WTC11 (cell line): ENCODE results near the gene LYZ. TPM values are rescaled to one million over a fixed set of nuclear protein-coding genes. Genes with fewer than 3 reads are reported as not detected.
A peak's percentile ranks its signal among the peaks of the same experiment; 100 is the strongest.

Source experiments
- ATAC-seq: fragments of 200-7000 bp; cut with Tn5 transposase; 2 replicates; pipeline ENCODE4 v1.10.0; 2021; ENCODE audit warnings: mild to moderate bottlenecking, moderate library complexity
- CTCF ChIA-PET: fragments of 300-600 bp; sonication (Branson Sonifier 250); formaldehyde crosslinking; loops from one replicate; lab custom pipeline; 2021; ENCODE audit warnings: antibody characterized with exemption; lab: Charles Lee
- POLR2A ChIA-PET: fragments of 350-600 bp; sonication (Branson Sonifier 250); formaldehyde crosslinking; loops from one replicate; lab custom pipeline; 2021; ENCODE audit warnings: antibody characterized with exemption; lab: Charles Lee
- DNase-seq: peaks from one replicate; pipeline ENCODE4 v3.0.0; 2021; ENCODE audit warnings: low spot score
- H3K27ac Mint-ChIP-seq: 2 replicates; pipeline ENCODE4 v1.8.0; 2021; ENCODE audit warnings: mixed read lengths
- H3K27me3 Mint-ChIP-seq: 2 replicates; pipeline ENCODE4 v1.8.0; 2021; ENCODE audit warnings: low read depth, mild to moderate bottlenecking, moderate library complexity, mixed read lengths
- H3K36me3 Mint-ChIP-seq: 2 replicates; pipeline ENCODE4 v1.8.0; 2021; ENCODE audit warnings: mixed read lengths
- H3K4me1 Mint-ChIP-seq: 2 replicates; pipeline ENCODE4 v1.8.0; 2022; ENCODE audit warnings: mixed read lengths
- H3K4me3 Mint-ChIP-seq: 2 replicates; pipeline ENCODE4 v1.8.0; 2021; ENCODE audit warnings: mild to moderate bottlenecking, moderate library complexity, mixed read lengths
- H3K9me3 Mint-ChIP-seq: 2 replicates; pipeline ENCODE4 v1.8.0; 2021; ENCODE audit warnings: mixed read lengths
- ELF4 ChIP-seq: sonication (generic); formaldehyde crosslinking; IDR thresholded peaks from 2 replicates; pipeline ENCODE4 v1.8.1; 2022; ENCODE audit warnings: low read depth, mild to moderate bottlenecking, moderate library complexity, missing genetic modification reagents
- ESRRA ChIP-seq: sonication (generic); formaldehyde crosslinking; IDR thresholded peaks from 2 replicates; pipeline ENCODE4 v1.8.1; 2022; ENCODE audit warnings: mild to moderate bottlenecking, missing genetic modification reagents, borderline replicate concordance
- FOXJ3 ChIP-seq: sonication (generic); formaldehyde crosslinking; IDR thresholded peaks from 2 replicates; pipeline ENCODE4 v1.9.0; 2021; ENCODE audit warnings: missing genetic modification reagents, mild to moderate bottlenecking, borderline replicate concordance
- GTF2I ChIP-seq: fragments of 250-450 bp; sonication (Bioruptor Pico); conservative IDR thresholded peaks from 2 replicates; pipeline ENCODE4 v1.4.0; 2021; ENCODE audit warnings: mild to moderate bottlenecking
- IRF2 ChIP-seq: sonication (generic); formaldehyde crosslinking; IDR thresholded peaks from 2 replicates; pipeline ENCODE4 v1.8.0; 2022; ENCODE audit warnings: low read depth, missing genetic modification reagents, borderline replicate concordance
- KAT7 ChIP-seq: sonication (generic); formaldehyde crosslinking; IDR thresholded peaks from 2 replicates; pipeline ENCODE4 v1.8.1; 2023; ENCODE audit warnings: missing genetic modification reagents, mild to moderate bottlenecking, borderline replicate concordance
- MXD4 ChIP-seq: fragments of 250-450 bp; sonication (Bioruptor Pico); IDR thresholded peaks from 2 replicates; pipeline ENCODE4 v1.8.0; 2021; ENCODE audit warnings: mild to moderate bottlenecking, moderate library complexity, borderline replicate concordance
- MYBL2 ChIP-seq: sonication (generic); formaldehyde crosslinking; IDR thresholded peaks from 2 replicates; pipeline ENCODE4 v1.8.1; 2023; ENCODE audit warnings: mild to moderate bottlenecking, moderate library complexity, missing genetic modification reagents
- NFATC4 ChIP-seq: fragments of 250-450 bp; sonication (Bioruptor Pico); IDR thresholded peaks from 2 replicates; pipeline ENCODE4 v1.9.0; 2021; ENCODE audit warnings: mild to moderate bottlenecking
- NFYB ChIP-seq: sonication (generic); formaldehyde crosslinking; conservative IDR thresholded peaks from 2 replicates; pipeline ENCODE4 v1.8.0; 2022; ENCODE audit warnings: low read depth, missing genetic modification reagents
- NR2C2 ChIP-seq: sonication (generic); formaldehyde crosslinking; IDR thresholded peaks from 2 replicates; pipeline ENCODE4 v1.8.0; 2022; ENCODE audit warnings: mild to moderate bottlenecking, missing genetic modification reagents
- SMAD3 ChIP-seq: sonication (generic); formaldehyde crosslinking; IDR thresholded peaks from 2 replicates; pipeline ENCODE4 v1.8.0; 2022; ENCODE audit warnings: missing genetic modification reagents, mild to moderate bottlenecking, borderline replicate concordance
- SP1 ChIP-seq: sonication (generic); formaldehyde crosslinking; conservative IDR thresholded peaks from 2 replicates; pipeline ENCODE4 v1.8.1; 2022; ENCODE audit warnings: missing genetic modification reagents
- ZBTB21 ChIP-seq: sonication (generic); formaldehyde crosslinking; IDR thresholded peaks from 2 replicates; pipeline ENCODE4 v1.8.1; 2023; ENCODE audit warnings: mild to moderate bottlenecking, missing genetic modification reagents, borderline replicate concordance
- ZNF121 ChIP-seq: sonication (generic); formaldehyde crosslinking; IDR thresholded peaks from 2 replicates; pipeline ENCODE4 v1.8.0; 2023; ENCODE audit warnings: missing genetic modification reagents
- ZNF232 ChIP-seq: sonication (generic); formaldehyde crosslinking; IDR thresholded peaks from 2 replicates; pipeline ENCODE4 v1.8.0; 2022; ENCODE audit warnings: mild to moderate bottlenecking, missing genetic modification reagents
- ZNF396 ChIP-seq: fragments of 250-450 bp; sonication (Bioruptor Pico); IDR thresholded peaks from 2 replicates; pipeline ENCODE4 v1.8.0; 2021; ENCODE audit warnings: mild to moderate bottlenecking, moderate library complexity, borderline replicate concordance
- ZNF671 ChIP-seq: fragments of 250-450 bp; sonication (Bioruptor Pico); IDR thresholded peaks from 2 replicates; pipeline ENCODE4 v1.8.0; 2021; ENCODE audit warnings: mild to moderate bottlenecking
- total RNA-seq: library from RNA; stranded (reverse); gene quantifications from 3 replicates; pipeline ENCODE4 v1.2.3, GENCODE V29; 2021
- TF ChIP-seq, protein P1 (sequence below): sonication (generic); formaldehyde crosslinking; IDR thresholded peaks from 2 replicates; pipeline ENCODE4 v1.8.0; 2023; ENCODE audit warnings: missing genetic modification reagents
- TF ChIP-seq, protein P2 (sequence below): sonication (generic); formaldehyde crosslinking; IDR thresholded peaks from 2 replicates; pipeline ENCODE4 v1.8.0; 2022; ENCODE audit warnings: mild to moderate bottlenecking, missing genetic modification reagents
- TF ChIP-seq, protein P3 (sequence below): sonication (generic); formaldehyde crosslinking; IDR thresholded peaks from 2 replicates; pipeline ENCODE4 v1.8.1; 2022; ENCODE audit warnings: mild to moderate bottlenecking, moderate library complexity, missing genetic modification reagents
- TF ChIP-seq, protein P4 (sequence below): fragments of 250-450 bp; sonication (Bioruptor Pico); IDR thresholded peaks from 2 replicates; pipeline ENCODE4 v1.9.0; 2021; ENCODE audit warnings: mild to moderate bottlenecking, borderline replicate concordance
- TF ChIP-seq, protein P5 (sequence below): fragments of 250-450 bp; sonication (Bioruptor Pico); IDR thresholded peaks from 2 replicates; pipeline ENCODE4 v1.8.0; 2021; ENCODE audit warnings: mild to moderate bottlenecking
- TF ChIP-seq, protein P6 (sequence below): sonication (generic); formaldehyde crosslinking; IDR thresholded peaks from 2 replicates; pipeline ENCODE4 v1.8.0; 2022; ENCODE audit warnings: mild to moderate bottlenecking, missing genetic modification reagents
- TF ChIP-seq, protein P7 (sequence below): sonication (generic); formaldehyde crosslinking; IDR thresholded peaks from 2 replicates; pipeline ENCODE4 v1.8.0; 2022; ENCODE audit warnings: mild to moderate bottlenecking, missing genetic modification reagents

LYZ gene
- total RNA-seq, 1 experiment from 2014 or later, result 1.0 TPM

DNA sequence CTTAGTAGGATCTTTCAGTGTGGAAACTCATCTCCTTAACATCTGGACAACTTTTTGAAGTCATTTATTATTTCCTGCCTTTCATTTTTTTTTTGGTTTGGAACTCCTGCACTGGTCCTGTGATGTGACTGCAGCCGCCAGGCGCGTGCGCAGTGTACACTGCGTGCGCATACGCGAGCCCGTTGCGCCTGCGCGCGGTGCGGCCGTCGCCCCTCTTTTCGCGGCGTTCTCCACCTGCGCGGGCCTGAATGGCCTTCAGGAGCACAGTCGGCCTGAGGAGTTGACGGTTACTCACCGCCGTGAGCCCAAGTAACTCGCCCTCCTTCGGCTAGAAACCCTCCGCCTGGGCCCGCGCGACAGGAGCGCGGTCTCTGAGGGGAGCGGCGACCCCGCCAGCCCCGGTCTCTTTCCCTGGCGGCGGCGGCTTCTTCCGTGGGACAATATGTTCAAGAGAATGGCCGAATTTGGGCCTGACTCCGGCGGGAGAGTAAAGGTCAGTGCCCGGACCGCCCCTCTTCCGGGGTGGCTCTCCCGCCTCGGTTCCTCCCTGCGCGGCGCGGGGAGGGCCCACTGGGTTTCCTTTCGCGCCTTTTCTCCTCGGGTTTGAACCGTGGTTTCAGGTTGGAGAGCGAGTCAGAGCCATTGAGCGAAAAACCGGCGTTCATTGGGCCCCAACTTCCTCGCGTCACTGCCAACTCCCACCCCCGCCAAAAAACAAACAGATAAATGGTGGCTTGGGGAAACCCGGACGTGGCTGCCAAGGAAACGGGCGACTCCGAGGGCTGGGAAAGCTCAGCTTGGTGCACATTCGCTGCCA is 11.6 kb downstream of the LYZ start, which contains the start of gene YEATS4 (continued):
- TF ChIP-seq MXD4 (CRISPR knock-in tag), result no peak
- TF ChIP-seq ZBTB21 (CRISPR knock-in tag), result peak; percentile 82; the same call in 1 of the 2 replicates
- TF ChIP-seq NFATC4 (CRISPR knock-in tag), result 0 out of 2 replicates have a peak, but pooled peaks have one; percentile 65
- peak; percentile 59; the same call in 1 of the 2 replicates for TF ChIP-seq MYBL2 (CRISPR knock-in tag)
- TF ChIP-seq NR2C2, result no peak
- TF ChIP-seq, protein P1, sequence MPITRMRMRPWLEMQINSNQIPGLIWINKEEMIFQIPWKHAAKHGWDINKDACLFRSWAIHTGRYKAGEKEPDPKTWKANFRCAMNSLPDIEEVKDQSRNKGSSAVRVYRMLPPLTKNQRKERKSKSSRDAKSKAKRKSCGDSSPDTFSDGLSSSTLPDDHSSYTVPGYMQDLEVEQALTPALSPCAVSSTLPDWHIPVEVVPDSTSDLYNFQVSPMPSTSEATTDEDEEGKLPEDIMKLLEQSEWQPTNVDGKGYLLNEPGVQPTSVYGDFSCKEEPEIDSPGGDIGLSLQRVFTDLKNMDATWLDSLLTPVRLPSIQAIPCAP (CRISPR knock-in tag), result no peak
- TF ChIP-seq ESRRA (CRISPR knock-in tag), result no peak
- TF ChIP-seq ELF4 (CRISPR knock-in tag), result no peak
- TF ChIP-seq FOXJ3 (CRISPR knock-in tag), result no peak
- TF ChIP-seq, protein P2, sequence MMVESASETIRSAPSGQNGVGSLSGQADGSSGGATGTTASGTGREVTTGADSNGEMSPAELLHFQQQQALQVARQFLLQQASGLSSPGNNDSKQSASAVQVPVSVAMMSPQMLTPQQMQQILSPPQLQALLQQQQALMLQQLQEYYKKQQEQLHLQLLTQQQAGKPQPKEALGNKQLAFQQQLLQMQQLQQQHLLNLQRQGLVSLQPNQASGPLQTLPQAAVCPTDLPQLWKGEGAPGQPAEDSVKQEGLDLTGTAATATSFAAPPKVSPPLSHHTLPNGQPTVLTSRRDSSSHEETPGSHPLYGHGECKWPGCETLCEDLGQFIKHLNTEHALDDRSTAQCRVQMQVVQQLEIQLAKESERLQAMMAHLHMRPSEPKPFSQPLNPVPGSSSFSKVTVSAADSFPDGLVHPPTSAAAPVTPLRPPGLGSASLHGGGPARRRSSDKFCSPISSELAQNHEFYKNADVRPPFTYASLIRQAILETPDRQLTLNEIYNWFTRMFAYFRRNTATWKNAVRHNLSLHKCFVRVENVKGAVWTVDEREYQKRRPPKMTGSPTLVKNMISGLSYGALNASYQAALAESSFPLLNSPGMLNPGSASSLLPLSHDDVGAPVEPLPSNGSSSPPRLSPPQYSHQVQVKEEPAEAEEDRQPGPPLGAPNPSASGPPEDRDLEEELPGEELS (CRISPR knock-in tag), result 0 out of 2 replicates have a peak, but pooled peaks have one; percentile 20
- peak; percentile 80; the same call in 1 of the 2 replicates for TF ChIP-seq KAT7 (CRISPR knock-in tag)
- no peak for TF ChIP-seq ZNF121 (CRISPR knock-in tag)
- peak; percentile 65; the same call in 1 of the 2 replicates for TF ChIP-seq ZNF671 (CRISPR knock-in tag)
- TF ChIP-seq, protein P3, sequence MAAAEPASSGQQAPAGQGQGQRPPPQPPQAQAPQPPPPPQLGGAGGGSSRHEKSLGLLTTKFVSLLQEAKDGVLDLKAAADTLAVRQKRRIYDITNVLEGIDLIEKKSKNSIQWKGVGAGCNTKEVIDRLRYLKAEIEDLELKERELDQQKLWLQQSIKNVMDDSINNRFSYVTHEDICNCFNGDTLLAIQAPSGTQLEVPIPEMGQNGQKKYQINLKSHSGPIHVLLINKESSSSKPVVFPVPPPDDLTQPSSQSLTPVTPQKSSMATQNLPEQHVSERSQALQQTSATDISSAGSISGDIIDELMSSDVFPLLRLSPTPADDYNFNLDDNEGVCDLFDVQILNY (CRISPR knock-in tag), result peak; percentile 81; the same call in 1 of the 2 replicates
- TF ChIP-seq SMAD3 (CRISPR knock-in tag), result peak; percentile 35; the same call in 1 of the 2 replicates
- no peak for TF ChIP-seq ZNF232 (CRISPR knock-in tag)
- TF ChIP-seq, protein P4, sequence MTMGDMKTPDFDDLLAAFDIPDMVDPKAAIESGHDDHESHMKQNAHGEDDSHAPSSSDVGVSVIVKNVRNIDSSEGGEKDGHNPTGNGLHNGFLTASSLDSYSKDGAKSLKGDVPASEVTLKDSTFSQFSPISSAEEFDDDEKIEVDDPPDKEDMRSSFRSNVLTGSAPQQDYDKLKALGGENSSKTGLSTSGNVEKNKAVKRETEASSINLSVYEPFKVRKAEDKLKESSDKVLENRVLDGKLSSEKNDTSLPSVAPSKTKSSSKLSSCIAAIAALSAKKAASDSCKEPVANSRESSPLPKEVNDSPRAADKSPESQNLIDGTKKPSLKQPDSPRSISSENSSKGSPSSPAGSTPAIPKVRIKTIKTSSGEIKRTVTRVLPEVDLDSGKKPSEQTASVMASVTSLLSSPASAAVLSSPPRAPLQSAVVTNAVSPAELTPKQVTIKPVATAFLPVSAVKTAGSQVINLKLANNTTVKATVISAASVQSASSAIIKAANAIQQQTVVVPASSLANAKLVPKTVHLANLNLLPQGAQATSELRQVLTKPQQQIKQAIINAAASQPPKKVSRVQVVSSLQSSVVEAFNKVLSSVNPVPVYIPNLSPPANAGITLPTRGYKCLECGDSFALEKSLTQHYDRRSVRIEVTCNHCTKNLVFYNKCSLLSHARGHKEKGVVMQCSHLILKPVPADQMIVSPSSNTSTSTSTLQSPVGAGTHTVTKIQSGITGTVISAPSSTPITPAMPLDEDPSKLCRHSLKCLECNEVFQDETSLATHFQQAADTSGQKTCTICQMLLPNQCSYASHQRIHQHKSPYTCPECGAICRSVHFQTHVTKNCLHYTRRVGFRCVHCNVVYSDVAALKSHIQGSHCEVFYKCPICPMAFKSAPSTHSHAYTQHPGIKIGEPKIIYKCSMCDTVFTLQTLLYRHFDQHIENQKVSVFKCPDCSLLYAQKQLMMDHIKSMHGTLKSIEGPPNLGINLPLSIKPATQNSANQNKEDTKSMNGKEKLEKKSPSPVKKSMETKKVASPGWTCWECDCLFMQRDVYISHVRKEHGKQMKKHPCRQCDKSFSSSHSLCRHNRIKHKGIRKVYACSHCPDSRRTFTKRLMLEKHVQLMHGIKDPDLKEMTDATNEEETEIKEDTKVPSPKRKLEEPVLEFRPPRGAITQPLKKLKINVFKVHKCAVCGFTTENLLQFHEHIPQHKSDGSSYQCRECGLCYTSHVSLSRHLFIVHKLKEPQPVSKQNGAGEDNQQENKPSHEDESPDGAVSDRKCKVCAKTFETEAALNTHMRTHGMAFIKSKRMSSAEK, result no peak
- TF ChIP-seq IRF2 (CRISPR knock-in tag), result no peak
- no peak for TF ChIP-seq SP1 (CRISPR knock-in tag)

DNA sequence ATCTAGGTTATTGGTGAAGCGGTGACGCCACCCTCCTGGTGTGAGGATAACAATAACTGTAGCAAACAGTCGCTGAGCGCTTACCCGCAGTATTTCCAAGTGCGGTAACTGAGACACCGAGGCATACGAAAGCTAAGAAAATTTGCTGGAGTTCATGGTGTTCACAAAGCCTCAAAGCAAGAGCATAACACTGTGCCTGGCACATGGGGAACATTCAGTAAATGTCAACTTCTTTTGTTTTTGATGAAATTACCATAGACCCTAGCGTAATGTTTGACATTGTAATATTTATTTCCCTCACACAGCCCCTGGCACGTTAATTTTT is 12.1 kb downstream of the LYZ start:
- POLR2A ChIA-PET, result interaction anchor here (0.9 kb wide), 1 partner anchor 9 kb away, joined by 3 read pairs; no protein-coding TSS in a partner anchor
- peak overlapping the region; percentile 98 for H3K27ac Mint-ChIP-seq
- peak overlapping the region; percentile 91 for H3K4me3 Mint-ChIP-seq
- H3K27me3 Mint-ChIP-seq, result no peaks in the 10 kb centered on the region
- DNase-seq (no peak), ATAC-seq (no peak)
- H3K4me1 Mint-ChIP-seq, result peaks cover 17% of the 10 kb centered on the region
- CTCF ChIA-PET, result no interaction called here
- H3K36me3 Mint-ChIP-seq, result peaks cover 18% of the 10 kb centered on the region
- no peaks in the 10 kb centered on the region for H3K9me3 Mint-ChIP-seq
- TF ChIP-seq NFYB (CRISPR knock-in tag) (no peak), ZNF396 (CRISPR knock-in tag) (no peak), GTF2I (CRISPR knock-in tag) (no peak), MXD4 (CRISPR knock-in tag) (no peak)
- TF ChIP-seq, protein P5, sequence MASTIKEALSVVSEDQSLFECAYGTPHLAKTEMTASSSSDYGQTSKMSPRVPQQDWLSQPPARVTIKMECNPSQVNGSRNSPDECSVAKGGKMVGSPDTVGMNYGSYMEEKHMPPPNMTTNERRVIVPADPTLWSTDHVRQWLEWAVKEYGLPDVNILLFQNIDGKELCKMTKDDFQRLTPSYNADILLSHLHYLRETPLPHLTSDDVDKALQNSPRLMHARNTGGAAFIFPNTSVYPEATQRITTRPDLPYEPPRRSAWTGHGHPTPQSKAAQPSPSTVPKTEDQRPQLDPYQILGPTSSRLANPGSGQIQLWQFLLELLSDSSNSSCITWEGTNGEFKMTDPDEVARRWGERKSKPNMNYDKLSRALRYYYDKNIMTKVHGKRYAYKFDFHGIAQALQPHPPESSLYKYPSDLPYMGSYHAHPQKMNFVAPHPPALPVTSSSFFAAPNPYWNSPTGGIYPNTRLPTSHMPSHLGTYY (CRISPR knock-in tag), result no peak
- TF ChIP-seq, protein P6, sequence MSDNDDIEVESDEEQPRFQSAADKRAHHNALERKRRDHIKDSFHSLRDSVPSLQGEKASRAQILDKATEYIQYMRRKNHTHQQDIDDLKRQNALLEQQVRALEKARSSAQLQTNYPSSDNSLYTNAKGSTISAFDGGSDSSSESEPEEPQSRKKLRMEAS (CRISPR knock-in tag), result no peak
- TF ChIP-seq, protein P1 (CRISPR knock-in tag), result no peak
- TF ChIP-seq, protein P7, sequence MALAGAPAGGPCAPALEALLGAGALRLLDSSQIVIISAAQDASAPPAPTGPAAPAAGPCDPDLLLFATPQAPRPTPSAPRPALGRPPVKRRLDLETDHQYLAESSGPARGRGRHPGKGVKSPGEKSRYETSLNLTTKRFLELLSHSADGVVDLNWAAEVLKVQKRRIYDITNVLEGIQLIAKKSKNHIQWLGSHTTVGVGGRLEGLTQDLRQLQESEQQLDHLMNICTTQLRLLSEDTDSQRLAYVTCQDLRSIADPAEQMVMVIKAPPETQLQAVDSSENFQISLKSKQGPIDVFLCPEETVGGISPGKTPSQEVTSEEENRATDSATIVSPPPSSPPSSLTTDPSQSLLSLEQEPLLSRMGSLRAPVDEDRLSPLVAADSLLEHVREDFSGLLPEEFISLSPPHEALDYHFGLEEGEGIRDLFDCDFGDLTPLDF, result no peak
